ENCODE results near the gene CLRN1.
"Not testable (repeated sequence)": the region's sequence is repeated elsewhere in the genome, so short reads cannot be mapped to it uniquely, and the experiment has no call there.

CLRN1 gene

GRCh38 chr3:150972366-150973071 is at the start of gene CLRN1:
CLRN1 (minus strand) TSS chr3:150972727; CDS start chr3:150972708, 19 bp downstream.
- no peak for DNase-seq

- DNase-seq, result no peak
Observed at GRCh38 chr3:151016478-151016795, 43.9 kb upstream of the CLRN1 start.

GRCh38 chr3:151015767-151016477 is 43.4 kb upstream of the CLRN1 start:
- no peak for DNase-seq

- no peak for DNase-seq
Observed at GRCh38 chr3:151015181-151015580, 42.7 kb upstream of the CLRN1 start.

- DNase-seq, result no peak
Observed at GRCh38 chr3:151014501-151015018, 42.0 kb upstream of the CLRN1 start.

GRCh38 chr3:151012753-151013152 is 40.2 kb upstream of the CLRN1 start:
- DNase-seq, result no peak

GRCh38 chr3:151011427-151011826 is 38.9 kb upstream of the CLRN1 start:
- DNase-seq, result peak; percentile 24

- no peak for DNase-seq
Observed at GRCh38 chr3:151009981-151010380, 37.5 kb upstream of the CLRN1 start.

GRCh38 chr3:151009430-151009829 is 36.9 kb upstream of the CLRN1 start:
- DNase-seq, result no peak

- DNase-seq, result no peak
Observed at GRCh38 chr3:151008699-151009098, 36.2 kb upstream of the CLRN1 start.

- no peak for DNase-seq
Observed at GRCh38 chr3:151003768-151004134, 31.2 kb upstream of the CLRN1 start.

- no peak for DNase-seq
Observed at GRCh38 chr3:151003029-151003767, 30.7 kb upstream of the CLRN1 start.

- DNase-seq, result no peak
Observed at GRCh38 chr3:151002003-151002981, 29.8 kb upstream of the CLRN1 start.

- no peak for DNase-seq
Observed at GRCh38 chr3:150998996-150999395, 26.5 kb upstream of the CLRN1 start.

- DNase-seq, result no peak
Observed at GRCh38 chr3:150996731-150997130, 24.2 kb upstream of the CLRN1 start.

- DNase-seq, result no peak
Observed at GRCh38 chr3:150995510-150995909, 23.0 kb upstream of the CLRN1 start.

- no peak for DNase-seq
Observed at GRCh38 chr3:150989208-150989607, 16.7 kb upstream of the CLRN1 start.

- DNase-seq, result not testable (repeated sequence)
Observed at GRCh38 chr3:150988395-150988794, 15.9 kb upstream of the CLRN1 start.

- no peak for DNase-seq
Observed at GRCh38 chr3:150985711-150986110, 13.2 kb upstream of the CLRN1 start.

GRCh38 chr3:150984066-150984465 is 11.5 kb upstream of the CLRN1 start:
- no peak for DNase-seq

GRCh38 chr3:150978566-150979148 is 6.1 kb upstream of the CLRN1 start:
- DNase-seq, result no peak

- no peak for DNase-seq
Observed at GRCh38 chr3:150975992-150976368, 3.5 kb upstream of the CLRN1 start.
